Hematopoietic multipotent progenitor cell treated with erythropoietin and hydrocortisone succinate and interleukin-3 and kit ligand, for 8 days (in vitro differentiated cells): Measurements from ENCODE around the gene CD59.
A peak's percentile ranks its signal among the peaks of the same experiment; 100 is the strongest.

Experiments
- DNase-seq: peaks from one replicate; pipeline ENCODE4 v3.0.0-alpha.2; 2015

CD59 gene, protein sequence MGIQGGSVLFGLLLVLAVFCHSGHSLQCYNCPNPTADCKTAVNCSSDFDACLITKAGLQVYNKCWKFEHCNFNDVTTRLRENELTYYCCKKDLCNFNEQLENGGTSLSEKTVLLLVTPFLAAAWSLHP

DNA sequence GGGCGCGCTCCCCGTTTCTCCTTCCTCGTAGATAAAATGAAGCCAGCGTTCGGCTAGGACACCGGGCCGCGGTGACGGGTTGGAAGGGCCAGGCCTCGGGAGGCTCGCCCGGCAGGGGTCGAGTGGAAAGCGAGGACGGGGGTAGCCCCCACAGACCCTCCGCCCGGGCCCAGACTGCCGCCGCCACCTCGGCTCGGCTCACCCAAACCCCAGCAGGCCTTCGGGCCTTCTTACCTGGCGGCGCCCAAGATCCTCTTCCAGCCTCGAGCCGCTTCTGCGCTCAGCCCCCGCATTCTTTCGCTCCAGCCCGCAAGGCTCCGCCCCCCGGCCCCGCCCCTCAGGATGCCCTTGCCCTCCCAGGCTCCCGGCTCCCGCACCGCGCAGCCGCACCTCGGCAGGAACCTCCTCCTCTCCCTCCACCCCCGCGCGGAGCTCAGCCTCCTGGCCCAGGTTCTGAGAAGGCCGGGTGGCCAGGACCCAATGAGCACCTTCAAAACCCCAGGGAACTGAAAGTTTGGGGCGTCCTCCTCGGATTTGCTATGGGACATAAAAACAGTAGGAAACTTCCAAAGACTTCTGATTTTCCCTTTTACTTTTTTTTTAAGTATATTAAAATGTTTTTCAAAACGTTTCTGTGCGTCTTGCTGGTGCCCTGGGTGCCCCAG, at the start of gene CD59:
Gene CD59, minus strand, starts transcription at position 276 of the 665 bp plus-strand sequence. CDS start 13,978 bp downstream, outside the sequence.
- peak; percentile 94 for DNase-seq

GRCh38 chr11:33785609-33786008, 49.4 kb upstream of the CD59 start:
- no peak for DNase-seq

DNA sequence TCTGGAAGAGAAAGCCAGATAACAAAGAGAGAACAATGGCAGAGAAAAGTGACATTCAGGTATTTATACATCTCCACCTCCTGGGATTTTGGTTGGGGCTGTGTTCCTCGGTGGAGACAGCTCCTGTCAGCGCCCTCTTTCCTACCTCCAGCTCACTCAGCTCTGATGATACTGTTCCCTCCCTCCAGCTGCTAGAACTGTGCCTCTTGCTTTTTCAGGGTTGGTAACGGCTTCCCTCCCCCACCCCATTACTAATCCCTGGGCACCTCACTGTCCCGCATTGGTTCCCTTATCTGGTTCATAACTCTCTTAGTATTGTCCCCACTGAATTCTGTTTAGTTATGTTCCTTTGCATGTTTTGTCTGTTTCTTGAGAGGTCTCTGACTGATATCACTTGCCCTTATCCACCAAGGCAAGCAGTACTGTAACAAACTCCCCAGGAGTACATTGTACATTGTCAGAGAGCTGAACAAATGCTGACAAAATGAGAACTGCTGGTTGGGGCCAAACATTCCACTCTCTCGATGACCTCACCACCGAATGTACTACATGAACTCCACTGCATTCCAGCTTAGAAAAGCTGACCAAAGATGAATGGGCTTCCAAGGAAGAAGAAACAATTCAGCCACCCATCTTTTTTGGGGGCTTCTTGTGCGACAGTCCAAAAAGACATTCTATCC, 43.8 kb upstream of the CD59 start:
- no peak for DNase-seq

- peak; percentile 9 for DNase-seq
These were observed 42.5 kb upstream of the CD59 start for GRCh38 chr11:33778675-33779074.

- no peak for DNase-seq
These were observed 41.7 kb upstream of the CD59 start for GRCh38 chr11:33777906-33778305.

- no peak for DNase-seq
These were observed 39.7 kb upstream of the CD59 start for GRCh38 chr11:33775832-33776470.

DNA sequence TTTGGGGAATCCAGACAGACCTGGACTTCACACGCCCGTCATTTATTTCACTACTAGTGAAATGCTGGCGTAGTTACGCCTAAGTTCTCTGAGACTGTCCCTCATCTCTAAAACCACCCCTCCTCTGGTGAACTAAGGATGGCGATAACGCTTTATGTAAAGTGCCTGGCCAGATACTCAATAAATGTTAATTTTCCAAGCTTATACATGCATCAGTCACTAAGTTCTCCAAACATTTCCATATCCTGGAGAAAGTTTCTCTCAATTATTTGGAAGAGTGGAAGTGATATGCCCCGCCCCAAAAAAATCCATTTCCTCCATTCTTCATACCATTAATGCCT, 39.2 kb upstream of the CD59 start:
- DNase-seq, result no peak

DNA sequence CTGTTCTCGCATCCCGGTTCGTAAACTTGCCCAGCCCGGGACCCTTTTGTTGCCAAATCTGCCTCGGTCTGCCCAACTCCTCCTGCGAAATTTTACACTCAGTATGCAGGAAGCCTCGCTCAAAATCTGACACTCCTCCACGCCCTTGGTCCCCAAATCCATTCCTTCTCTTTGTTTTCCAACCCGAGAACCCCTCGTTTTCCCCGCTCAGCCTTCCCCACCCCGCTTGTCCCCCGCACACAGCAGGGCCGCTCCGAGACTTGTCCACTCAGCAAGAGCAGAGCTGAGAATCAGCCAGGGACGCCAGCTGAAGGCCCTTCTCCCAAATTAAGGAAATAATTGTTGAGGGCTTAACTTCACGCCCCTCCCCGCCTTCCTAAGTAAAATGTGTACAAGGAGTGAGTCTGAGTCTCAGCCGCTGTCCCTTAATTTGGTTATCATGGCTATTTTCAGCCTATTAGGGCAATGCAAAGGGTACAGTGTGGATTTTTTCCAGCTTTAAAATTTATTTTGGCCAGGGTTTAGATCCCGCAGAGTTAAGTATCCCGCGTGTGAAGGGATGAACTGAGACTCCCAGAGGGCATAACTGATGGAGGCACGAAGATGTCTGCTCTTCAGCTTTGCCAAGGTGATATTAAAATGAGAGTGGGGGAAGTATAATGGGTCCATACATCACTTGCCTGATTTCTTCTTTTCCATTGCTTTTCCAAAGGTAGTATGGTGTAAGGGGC, 38.7 kb upstream of the CD59 start:
- no peak for DNase-seq

DNA sequence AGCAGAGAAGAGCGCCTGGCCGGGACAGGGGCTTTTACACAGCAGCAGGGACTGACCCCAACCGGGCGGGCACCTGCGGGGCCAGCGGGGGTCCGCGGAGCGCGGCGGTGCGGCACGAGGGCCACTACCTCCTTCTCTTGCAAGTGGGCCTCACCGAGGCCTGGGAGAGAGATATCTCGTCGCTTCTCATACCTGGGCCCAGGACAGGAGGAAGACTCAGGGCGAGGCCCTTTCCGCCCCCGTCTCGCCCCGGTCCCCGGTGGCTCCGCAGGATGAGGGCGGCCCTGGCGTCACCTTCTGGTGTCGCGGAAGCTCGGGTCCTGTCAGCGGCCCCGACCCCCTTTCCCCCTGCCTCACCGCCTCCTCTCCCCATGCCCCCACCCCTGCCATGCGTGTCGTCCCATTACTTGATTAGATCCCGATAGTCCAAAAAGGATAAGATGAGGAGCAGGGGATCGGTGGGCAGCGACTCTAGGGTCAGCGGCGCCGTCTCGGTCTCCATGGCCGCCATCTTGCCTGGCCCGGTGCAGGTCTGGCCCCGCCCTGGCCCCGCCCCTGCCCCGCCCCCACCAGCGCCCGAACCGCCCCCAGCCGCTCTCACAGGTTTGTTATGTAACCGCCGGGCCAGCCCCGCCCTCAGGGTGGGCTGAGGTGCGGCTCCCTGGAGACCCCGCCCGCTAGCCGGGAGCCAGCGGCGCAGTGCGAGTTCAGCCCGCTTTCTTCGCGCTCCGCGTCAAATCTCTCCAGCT, 37.9 kb upstream of the CD59 start, which contains the start of gene FBXO3:
Gene FBXO3, minus strand, starts transcription at position 534 of the 749 bp plus-strand sequence. Its CDS starts 23 bp downstream, at position 511.
- DNase-seq, result peak; percentile 85

GRCh38 chr11:33773404-33773986, 37.3 kb upstream of the CD59 start:
- DNase-seq, result peak; percentile 41

- peak; percentile 79 for DNase-seq
These were observed 36.6 kb upstream of the CD59 start for GRCh38 chr11:33772870-33773269.

GRCh38 chr11:33772300-33772699, 36.1 kb upstream of the CD59 start:
- DNase-seq, result no peak

- no peak for DNase-seq
These were observed 34.0 kb upstream of the CD59 start for GRCh38 chr11:33770236-33770635.

DNA sequence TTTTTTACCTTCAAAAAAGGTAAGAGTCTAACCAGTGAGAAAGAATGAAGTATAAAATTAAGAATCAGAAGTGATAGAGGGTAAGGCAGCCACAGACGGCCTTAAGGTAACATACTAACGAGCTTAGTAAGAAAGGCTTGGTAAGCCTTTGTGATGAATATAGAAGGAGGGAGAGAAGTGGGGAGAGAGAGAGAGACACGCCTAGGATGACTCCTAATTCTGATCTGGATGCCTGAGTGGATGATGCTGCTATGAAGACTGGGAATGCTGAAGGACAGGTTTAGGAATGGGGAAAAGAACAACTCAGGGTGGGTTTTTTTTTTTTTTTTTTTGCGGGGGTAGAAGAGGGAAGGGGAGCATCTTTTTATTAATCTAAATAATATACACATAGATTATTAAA, 33.3 kb upstream of the CD59 start:
- DNase-seq, result no peak

- DNase-seq, result no peak
These were observed 31.4 kb upstream of the CD59 start for GRCh38 chr11:33767624-33768023.

DNA sequence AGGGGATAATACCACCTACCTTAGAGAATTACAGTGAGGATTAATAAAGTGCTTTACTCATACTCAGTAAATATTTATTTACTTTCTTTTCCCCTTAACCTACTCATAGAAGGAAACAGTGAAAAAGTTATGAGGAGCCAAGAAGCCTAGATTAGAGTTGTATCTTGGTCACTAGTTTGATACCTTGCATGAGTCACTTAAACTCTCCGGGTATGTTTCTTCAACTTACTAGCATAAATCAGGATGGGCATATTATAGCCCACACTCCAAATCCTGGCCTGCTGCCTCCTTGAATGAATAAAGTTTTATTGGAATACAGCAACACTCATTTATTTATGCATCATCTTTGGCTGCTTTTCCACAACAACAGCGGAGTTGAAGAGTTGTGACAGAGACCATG, 29.9 kb upstream of the CD59 start:
- DNase-seq, result no peak

- DNase-seq, result no peak
These were observed 25.2 kb upstream of the CD59 start for GRCh38 chr11:33761471-33761870.

GRCh38 chr11:33753304-33753967, 17.2 kb upstream of the CD59 start:
- DNase-seq, result no peak

- no peak for DNase-seq
These were observed 15.7 kb upstream of the CD59 start for GRCh38 chr11:33751878-33752277.

GRCh38 chr11:33747979-33748378, 11.8 kb upstream of the CD59 start:
- no peak for DNase-seq

- no peak for DNase-seq
These were observed 7.1 kb upstream of the CD59 start for GRCh38 chr11:33743291-33743690.
